NCI-H510A (cell line): ENCODE data around the gene RAP1A.
A peak's percentile ranks its signal among the peaks of the same experiment; 100 is the strongest.
"Not testable (repeated sequence)": the region's sequence is repeated elsewhere in the genome, so short reads cannot be mapped to it uniquely, and the experiment has no call there.

Experiments
- DNase-seq: peaks from one replicate; lab custom pipeline; 2025; lab: John Stamatoyannopoulos, UW

Gene RAP1A

DNA sequence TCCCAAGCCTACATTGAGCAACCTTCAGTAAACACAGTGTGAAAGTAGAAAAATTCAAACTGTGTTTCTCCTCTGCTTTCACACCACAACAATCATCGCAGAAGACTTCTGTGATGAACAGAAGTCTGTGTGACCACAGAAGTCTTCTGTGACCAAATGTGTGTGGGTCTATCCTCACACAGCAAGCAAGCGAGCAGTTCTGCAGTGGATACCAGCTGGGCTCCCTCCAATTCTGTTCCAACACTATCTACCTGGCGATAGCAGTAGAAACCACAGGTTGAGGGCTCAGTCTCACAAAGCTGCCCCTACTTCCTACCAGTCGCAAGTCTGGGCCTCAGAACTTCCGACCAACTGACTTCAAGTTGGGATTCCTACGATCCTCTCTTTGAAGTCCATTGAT is 21.0 kb upstream of the RAP1A start:
- no peak for DNase-seq

DNA sequence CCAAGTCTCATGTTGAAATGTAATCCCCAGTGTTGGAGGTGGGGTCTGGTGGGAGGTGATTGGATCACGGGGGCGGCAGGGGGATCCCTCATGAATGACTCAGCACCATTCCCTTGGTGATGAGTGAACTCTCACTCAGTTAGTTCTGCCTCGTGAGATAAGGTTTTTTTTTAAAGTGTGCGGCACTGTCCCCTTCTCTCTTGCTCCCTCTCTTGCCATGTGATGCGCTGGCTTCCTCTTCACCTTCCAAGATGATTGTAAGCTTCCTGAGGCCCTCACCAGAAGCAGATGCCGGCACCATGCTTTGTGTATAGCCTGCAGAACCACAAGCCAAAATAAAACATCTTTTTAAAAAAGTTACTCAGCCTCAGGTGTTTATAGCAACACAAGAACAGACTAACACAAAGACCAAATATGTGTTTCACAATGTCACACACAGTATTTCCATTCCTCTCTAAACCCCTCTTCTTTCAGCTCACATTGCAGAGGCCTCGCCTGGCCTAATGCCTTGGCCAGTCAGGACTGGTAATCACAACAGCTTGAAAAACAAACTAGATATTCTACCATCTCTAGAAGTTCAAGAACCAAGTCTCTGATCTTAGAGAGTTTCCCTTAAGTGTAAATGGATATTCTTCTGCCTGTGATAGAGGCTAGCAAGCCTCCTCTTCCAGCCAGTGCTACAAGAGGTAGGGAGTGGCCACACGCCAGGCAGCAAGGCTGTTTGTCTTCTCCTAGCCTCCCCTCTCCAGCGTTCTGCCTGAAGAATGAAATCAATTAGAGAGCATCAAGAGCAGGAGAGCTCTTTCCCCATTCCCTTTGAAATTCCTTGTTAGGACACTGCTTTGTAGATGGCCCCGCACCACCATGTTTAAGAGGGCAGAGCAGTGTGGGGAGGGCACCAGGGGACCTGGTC is 19.6 kb upstream of the RAP1A start:
- no peak for DNase-seq

GRCh38 chr1:111600886-111601386 is 18.7 kb upstream of the RAP1A start:
- no peak for DNase-seq

GRCh38 chr1:111602302-111602701 is 17.3 kb upstream of the RAP1A start:
- no peak for DNase-seq

GRCh38 chr1:111602974-111603373 is 16.6 kb upstream of the RAP1A start:
- DNase-seq: no peak

GRCh38 chr1:111603979-111604378 is 15.6 kb upstream of the RAP1A start:
- DNase-seq: no peak

GRCh38 chr1:111604931-111605330 is 14.7 kb upstream of the RAP1A start:
- no peak for DNase-seq

DNA sequence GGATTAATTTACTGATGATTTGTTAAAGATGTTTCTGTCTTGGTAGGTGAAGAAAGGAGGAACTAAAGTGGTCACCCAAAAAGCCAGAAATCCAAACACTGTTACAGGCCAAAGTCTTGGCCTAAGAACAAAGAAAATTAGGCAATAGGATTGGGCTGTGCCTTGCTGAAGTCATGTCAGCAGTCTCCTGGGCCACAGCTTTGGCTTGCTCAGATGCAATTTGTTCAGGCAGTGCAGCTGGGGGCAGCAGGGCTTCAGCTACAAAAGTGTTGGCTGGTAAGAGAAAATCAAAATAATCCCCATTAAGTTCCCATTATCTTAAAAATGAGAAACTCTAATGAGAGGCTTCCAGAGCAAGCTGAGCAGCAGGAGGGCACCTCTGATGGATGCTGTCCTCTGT is 14.0 kb upstream of the RAP1A start:
- no peak for DNase-seq

- not testable (repeated sequence) for DNase-seq
Measured at GRCh38 chr1:111606457-111607215, 13.0 kb upstream of the RAP1A start.

- not testable (repeated sequence) for DNase-seq
Measured at GRCh38 chr1:111608528-111608927, 11.1 kb upstream of the RAP1A start.

DNA sequence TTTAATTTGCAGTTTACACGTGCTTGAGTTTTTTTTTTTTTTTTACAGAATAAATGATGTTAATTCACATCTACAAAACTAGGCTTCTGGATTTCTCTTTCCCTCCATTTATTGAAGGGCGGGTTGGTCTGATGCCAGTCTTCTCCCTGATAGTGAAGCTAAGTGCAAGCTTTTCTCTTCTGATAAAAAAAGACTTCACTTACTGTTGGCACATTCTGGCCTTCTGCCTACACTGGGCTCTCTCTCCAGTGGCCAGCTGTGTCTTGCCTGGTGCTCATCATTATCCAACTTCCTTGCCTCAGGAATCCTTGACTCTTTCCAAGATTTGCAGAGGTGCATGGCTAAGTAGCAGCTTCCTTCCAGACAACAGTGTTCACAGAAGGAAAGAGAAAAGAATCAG is 7.6 kb upstream of the RAP1A start:
- no peak for DNase-seq

DNA sequence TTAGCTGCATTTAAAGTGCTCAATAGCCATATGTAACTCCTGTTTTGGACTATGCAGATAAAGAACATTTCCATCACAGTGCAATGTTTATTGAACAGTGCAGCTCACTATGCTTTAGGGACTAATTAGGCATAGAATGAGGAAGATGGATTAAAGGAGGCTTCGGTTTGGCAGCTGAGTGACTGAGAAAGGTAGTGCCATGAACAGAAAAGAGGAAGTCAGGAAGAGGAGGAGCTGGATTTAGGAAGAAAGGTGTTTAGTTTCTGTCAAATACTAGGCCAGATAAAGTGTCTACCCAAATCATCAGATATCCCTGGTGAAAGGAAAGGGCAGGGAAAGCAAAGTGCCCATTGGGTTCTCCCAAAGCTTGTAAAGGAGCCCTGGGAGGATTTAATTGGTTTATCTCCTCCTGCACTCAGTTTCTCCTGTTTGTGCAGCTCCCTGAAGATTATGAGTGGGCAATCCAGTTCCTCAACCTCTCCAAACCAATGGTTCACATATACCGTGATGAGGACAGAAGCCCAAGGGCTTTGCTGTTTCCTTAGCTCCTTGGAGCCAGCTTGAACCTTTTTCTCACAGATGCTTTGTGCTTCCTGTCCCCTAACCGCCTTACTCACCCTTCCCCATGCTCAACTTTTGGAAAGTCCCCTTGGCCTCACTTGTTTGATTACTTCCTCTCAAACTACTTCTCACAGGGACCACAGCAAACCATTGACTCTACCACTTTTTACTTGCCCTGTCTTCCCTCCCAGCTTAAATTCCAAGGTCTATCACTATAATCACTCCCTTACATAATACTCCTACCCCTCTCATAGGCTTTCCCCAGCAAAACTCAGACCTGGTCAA is 3.5 kb upstream of the RAP1A start:
- DNase-seq: no peak

- no peak for DNase-seq
Measured at GRCh38 chr1:111618081-111618480, 1.5 kb upstream of the RAP1A start.

- DNase-seq: no peak
Measured at GRCh38 chr1:111618961-111619634, 491 bp upstream of the RAP1A start.

GRCh38 chr1:111620441-111620971 is 917 bp downstream of the RAP1A start:
- peak; percentile 36 for DNase-seq

DNA sequence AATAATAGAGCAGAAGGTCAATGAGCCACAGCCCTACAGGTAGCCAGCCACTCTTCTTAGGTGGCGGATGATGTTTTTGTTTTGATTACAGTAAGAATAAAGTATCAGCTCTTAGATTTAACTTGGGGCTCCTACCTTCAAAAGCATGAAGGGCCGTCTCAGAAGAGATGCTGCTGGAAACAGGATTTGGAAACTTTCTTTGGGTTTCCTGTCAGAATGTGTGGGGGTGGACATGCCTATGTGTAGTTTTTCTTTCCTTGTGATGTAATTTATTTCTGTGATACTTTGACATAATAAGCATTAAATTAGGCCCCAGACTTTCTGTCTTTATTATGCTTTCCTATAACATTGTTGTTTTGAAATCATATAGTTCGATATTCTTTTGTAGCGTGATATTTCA is 1.5 kb downstream of the RAP1A start:
- DNase-seq: no peak

GRCh38 chr1:111622166-111622565 is 2.6 kb downstream of the RAP1A start:
- no peak for DNase-seq

DNA sequence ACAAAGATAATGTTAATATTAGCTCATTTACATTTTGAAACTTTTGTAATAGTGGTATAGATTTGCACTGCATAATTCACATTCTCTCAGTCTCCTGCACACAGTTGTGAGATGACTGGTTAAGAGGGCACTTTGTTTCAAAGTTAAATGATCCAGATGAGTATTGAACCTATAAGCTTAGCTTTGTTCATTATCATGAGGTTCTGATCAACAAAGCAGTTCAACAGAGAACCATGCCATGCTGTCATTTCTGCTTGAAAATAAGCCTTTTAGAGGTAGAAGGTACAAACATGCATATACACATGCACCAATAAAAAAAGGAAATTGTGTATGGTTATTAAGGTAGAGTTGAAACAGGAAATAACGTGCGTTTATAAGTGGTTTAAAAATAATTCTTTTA is 4.8 kb downstream of the RAP1A start:
- no peak for DNase-seq

DNA sequence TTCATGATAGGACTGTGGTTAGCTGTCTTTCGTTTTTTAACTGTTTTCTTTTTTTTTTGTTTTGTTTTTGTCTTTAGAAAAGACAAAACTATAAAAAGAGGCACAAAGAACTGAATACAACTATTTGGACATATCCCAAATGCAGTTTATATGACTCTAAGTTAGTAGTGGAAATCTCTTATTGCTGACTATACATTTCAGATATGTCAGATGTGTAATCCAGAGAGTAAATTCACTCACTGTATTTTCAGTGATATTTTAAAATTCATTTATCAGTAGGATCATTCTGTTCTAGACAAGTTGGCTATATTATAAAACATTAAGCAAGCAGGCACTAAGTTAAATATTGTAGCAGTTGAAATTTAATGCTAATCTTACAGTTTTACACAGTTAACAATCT is 5.7 kb downstream of the RAP1A start:
- DNase-seq: no peak

DNA sequence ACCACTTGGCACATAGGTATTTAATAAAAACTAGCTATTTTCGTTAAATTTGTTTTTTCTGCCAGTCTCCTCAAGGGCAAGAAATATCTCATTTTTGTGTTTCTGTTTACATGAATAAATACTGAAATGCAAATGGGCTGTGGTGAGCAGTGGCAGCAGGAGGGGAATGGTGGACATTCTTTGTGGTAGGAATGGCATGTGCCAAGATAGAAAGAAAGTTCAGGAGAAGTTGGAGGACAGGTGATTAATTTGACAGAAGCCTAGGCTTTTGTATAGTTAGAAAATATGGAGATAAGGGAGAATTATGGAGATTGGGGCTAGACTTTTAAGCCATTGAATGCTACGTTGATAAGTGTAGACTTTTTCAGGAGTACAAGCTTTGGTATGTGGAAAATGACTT is 8.6 kb downstream of the RAP1A start:
- DNase-seq: no peak
